NCI-H2227 treated with DMSO at 0.1 percent for 48 hours (cell line): ENCODE data around the gene SRXN1.
"Not testable (repeated sequence)": the region's sequence is repeated elsewhere in the genome, so short reads cannot be mapped to it uniquely, and the experiment has no call there.

Experiments used
- DNase-seq: peaks from one replicate; lab custom pipeline; 2025; lab: John Stamatoyannopoulos, UW

The SRXN1 gene

DNA sequence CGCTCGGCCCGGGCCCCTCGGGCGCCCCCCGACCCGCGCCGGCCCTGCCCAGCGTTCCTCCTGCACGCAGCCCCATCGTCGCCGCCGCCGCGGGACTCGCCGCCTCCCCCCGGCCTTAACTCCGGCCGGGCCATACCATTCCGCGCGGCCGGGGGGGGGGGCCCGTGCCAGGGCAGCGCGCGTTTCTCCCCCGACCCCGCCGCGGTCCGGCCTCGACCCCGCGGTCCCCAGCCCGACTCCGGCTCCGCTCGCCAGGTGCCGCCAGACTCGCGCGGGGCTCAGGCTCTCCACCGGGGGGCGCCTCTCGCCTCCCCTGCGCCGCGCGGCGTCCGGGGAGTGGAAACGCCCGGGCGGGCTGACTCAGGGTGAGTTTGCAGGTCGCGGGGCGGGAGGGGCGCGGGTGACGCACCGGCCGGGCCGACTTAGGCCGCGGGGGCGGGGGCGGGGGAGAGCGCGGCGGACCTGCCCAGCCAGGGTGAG, at the start of gene SRXN1:
TSS of gene SRXN1 (minus strand) at position 91 of the 480 bp plus-strand sequence. CDS start at position 76, 15 bp downstream.
- peak; percentile 40 for DNase-seq

DNA sequence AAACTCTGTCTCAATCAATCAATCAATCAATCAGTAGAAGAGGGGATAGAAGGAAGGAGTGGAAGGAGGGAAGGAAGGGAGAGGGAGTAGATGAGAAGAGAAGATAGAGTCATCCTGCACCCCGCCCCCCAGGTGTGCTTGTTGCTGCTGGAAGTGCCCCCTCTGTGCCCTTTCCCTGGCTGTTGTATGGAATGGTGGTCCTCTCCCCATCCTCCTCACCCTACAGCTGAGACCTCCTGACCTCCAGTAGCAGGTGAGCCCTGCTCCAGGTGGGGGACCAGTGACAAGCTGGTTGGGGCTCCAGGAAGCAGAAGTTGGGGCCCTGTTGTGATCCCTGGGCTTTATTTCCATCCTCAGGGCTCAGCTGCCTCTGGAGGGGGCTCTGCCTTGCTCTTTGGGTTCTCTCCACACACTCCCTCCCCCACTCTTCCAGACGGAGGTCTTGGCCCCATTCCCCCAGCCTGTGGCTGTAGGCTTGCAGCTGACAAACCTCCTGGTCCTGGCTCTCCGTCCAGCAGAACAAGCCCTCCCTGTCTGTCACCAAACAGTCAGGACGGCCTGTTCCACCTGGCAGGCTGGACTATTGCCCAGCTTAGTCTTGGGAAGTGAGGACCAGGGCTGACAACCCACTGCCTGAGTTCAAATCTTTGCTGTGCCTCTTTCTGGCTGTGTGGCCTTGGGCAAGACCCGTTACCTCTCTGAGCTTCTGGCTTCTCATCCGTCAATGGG, 48.6 kb upstream of the SRXN1 start:
- no peak for DNase-seq

DNA sequence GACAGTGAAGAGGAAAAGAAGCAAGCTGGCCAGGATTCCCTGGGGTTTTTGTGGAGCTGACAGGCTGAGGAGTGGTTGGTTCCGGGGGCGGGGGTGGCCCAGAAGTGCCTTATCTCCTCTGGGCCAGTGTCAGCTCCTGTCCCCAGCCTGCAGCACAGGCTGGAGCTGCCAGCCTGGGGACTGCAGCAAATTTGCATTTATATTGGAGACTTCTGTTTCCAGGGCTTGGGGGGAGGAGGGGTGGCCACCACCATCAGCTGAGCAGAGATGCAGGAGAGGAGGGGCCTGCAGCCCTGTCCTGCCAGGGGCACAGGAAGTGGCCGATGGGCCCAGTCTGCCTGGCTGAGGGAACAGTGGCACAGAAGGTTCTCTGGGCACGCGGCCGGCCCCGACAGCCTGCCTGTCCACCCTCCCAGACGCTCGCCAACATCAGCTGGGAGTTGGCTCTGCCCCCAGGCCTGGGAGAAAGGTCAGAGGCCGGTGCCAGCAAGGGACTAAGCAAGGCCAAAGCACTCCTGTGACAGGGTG, 46.9 kb upstream of the SRXN1 start:
- no peak for DNase-seq

DNA sequence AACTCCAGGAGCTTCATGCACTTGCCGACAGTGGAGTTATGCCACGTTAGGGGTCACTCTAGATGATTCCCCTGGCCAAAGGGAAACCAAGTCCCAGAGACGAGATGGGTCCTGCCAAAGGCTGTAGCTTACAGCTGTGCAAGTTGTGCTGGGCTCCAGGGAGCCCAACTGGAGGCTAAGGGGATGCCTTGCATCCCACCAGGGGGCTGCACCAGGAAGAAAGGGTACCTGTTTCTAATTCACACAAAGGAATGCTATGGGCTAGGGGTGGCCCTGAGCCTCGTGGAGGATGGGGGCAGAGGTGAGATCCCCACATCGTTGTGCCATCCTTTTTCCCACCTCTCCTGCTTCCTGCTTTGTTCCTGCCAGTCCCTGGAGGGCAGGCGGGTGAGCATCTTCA, 46.3 kb upstream of the SRXN1 start:
- DNase-seq: no peak

DNA sequence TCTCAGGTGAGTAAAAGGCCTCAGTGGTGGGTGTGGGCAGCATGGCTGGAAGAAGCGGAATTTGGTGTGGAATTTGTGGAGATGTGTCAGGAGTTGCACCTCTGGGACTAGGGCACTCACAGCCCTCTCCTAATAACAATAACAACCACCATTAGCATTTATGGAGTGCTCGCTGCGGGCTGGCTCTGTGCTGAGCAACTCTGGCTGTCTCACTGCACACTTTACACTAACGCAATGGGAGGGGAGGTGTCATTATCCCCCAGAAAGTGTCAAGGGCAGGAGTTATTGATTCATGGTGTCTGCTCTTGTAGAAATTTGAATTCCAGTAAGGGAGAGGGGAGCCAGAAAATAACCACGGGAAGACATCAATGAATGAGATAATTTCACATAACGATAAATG, 45.3 kb upstream of the SRXN1 start:
- DNase-seq: peak; percentile 75

DNA sequence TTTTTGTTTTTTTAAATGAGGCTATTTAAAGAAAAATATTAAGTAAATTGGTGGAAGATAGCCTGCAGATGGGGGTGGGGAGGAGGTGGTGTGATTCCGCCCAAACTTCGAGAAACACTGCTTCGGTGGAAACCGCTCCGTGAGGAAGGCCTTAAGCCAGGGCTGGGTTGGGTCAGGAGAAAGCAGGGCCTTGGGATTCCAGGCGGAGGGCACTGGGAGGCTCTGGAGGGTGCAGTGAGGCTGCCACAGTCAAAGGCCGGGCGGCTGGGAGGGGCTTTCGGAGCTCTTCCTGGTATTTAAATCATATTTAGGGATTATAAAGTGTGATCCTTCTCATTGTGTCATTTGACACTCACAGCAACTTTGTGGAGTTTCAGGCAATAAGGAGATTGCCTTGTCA, 44.8 kb upstream of the SRXN1 start:
- DNase-seq: no peak

DNA sequence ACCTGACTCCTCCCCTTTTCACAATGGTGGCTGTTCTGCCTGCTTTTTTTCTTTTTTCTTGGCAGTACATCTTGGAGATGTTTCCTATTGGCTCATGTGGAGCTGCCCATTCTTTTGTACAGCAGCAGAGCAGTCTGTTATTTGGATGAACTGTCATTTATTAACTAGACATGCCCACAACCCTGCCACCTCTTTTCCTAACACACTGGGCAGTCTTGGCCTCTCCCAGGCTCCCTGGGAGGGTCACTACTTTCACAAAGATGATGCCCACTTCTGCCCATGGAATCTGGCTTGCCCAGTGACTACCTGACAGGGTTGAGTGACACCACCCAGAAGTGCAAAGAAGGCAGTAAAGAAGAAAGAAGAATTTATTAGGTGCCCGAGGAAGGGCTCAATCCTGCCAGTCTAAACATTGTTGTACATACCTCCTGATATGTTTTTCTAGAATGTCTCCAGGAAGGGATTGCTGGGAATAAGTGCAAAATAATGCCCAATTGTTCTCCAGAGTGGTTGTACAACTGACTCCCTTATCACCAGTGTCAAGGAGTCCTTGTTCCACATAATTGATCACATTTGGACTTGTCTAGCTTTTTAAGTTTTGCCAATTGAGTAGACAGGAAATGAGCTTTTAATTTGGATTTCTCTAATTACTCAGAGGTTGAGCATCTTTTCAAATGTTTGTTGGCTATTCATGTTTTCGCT, 42.3 kb upstream of the SRXN1 start:
- no peak for DNase-seq

DNA sequence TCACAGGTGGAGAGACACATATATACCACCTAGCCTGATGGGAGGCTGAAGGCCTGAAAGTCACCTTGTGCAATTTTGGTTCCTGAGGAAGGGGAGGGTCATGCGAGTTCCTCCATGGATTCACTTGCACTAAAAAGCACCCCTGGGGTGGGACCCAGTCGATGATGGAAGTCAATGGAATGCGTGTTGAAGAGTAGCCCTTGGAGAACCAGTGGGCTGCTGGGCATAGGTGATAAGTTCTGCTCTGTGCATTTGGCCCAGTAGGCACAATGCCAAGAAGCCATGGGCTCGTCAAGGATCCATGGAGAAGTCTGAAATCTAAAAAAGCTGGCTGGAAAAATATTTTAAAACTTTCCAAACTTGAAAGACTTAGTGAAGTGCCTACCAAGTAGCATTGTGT, 41.5 kb upstream of the SRXN1 start:
- no peak for DNase-seq

DNA sequence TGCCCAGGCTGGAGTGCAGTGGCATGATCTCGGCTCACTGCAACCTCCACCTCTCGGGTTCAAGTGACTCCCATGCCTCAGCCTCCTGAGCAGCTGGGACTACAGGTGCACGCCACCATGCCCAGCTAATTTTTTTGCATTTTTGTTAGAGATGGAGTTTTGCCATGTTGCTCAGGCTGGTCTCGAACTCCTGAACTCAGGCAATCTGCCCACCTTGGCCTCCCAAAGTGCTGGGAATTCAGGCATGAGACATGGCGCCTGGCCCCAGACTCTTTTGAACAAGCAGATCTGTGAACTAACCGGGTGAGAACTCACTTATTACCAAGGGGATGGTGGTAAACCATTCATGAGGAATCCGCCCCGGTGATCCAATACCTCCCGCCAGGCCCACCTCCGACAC, 40.8 kb upstream of the SRXN1 start:
- DNase-seq: not testable (repeated sequence)

GRCh38 chr20:692044-692443, 39.0 kb upstream of the SRXN1 start:
- no peak for DNase-seq

- DNase-seq: no peak
These were observed 36.9 kb upstream of the SRXN1 start for GRCh38 chr20:689947-690346.

- no peak for DNase-seq
These were observed 36.3 kb upstream of the SRXN1 start for GRCh38 chr20:689348-689747.

- DNase-seq: peak; percentile 79
These were observed 35.8 kb upstream of the SRXN1 start for GRCh38 chr20:688809-689212.

DNA sequence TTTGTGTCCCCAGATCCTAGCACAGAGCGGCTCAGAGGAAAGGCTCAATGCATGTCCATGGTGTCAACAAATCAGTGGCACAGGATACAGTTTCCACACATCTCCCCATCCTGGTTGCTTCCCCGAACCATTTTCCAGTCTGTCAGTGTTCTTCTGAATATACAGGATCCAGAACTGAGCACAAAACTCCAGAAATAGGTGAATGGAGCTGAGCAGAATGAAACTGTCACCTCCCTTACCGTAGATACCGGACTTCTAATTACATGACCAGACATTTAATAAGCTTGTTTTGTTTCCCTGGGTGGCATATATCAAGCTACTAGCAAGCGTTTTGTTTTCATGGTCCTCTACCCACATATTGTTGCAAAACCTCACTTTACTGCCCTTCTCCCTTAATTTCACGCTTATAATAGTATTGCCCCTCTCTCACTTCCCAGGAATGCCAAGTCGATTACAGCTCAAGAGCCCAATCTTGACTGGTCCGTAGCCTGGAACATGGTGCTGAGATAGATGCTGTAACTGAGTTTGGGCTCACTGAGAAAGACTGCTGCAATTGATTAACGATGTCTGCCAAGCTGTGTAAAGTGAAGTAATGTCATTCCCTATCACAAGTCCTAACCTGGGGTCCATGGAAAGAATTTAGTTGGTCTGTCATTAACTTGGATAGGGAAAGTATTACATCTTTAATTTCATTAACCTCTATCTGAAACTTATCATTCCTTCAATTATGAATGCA, 34.6 kb upstream of the SRXN1 start:
- no peak for DNase-seq

DNA sequence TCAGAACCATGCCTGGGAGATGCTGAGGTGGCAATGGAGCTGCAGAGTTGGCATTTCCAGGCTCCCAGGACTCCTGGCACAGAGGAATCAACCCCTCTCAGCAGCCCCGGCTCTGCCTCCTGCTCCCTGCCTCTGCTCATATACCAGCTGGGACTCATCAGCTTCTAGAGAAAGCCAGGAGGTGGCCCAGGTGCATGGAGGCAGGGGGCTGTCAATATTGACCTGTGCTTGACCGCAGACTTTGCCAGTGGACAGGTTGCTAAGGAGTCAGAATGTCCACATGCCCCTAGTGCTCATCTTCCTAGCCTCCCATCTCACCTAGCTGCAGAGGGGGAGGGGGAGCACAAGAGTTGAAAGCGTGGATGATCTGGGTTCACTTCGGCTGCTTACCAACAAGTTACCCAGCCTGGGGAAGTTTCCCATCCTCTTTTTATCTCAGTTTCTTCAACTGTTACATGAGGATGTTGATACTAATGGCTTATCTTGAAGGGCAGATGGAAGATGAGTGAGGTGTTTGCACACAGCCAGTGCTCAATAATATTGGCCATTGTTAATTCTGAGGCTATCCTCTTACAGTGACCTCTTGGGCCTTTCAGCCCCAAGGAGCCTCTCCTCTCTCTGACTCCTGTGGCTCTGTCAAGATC, 31.8 kb upstream of the SRXN1 start:
- no peak for DNase-seq

GRCh38 chr20:682123-682522, 29.1 kb upstream of the SRXN1 start:
- DNase-seq: no peak

GRCh38 chr20:680638-681187, 27.7 kb upstream of the SRXN1 start:
- no peak for DNase-seq

GRCh38 chr20:677957-678356, 25.0 kb upstream of the SRXN1 start:
- DNase-seq: no peak

DNA sequence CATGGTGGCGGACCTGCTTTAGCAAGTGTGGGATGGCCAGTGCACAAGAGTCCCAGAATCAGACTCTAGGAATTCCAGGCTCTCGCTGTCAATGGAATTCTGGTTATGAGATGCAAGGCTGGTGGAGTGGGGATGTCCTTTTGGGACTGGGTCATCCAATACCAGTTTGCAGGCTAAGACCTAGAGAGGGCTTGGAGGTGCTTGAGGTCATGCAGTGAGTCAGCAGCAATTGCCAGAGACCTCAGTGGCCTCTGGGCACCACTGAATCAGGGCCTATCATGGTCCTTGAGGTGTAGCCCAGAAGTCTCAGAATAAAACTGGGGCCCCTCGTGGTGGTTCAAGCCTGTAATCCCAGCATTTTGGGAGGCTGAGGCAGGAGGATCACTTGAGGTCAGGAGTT, 24.0 kb upstream of the SRXN1 start:
- no peak for DNase-seq

GRCh38 chr20:676315-676937, 23.4 kb upstream of the SRXN1 start:
- DNase-seq: no peak
